Ovary (tissue), 3 donors: Measurements from ENCODE around the gene SEC14L1.

Experiments
- EP300 ChIP-seq: sonication (generic); formaldehyde crosslinking; IDR thresholded peaks from one replicate; pipeline ENCODE4 v1.6.1; 2017; ENCODE audit warnings: antibody characterized with exemption
- POLR2A ChIP-seq: fragments of 450-650 bp; IDR thresholded peaks from one replicate; pipeline ENCODE4 v1.6.1; 2017; ENCODE audit warnings: antibody characterized with exemption, mild to moderate bottlenecking, moderate library complexity
- TF ChIP-seq, protein P1 (sequence below), 3 donors: fragments of 450-650 bp in 2 of 3; fragments of 200-600 bp in 1 of 3; IDR thresholded peaks; one replicate each; pipeline versions ENCODE4 v1.5.1 to v1.8.0; 2016 to 2022; ENCODE audit warnings: antibody characterized with exemption in 3 of 3, mild to moderate bottlenecking in 1 of 3
- donor health status: DM: no; HTN: no; CAD: no.

DNA sequence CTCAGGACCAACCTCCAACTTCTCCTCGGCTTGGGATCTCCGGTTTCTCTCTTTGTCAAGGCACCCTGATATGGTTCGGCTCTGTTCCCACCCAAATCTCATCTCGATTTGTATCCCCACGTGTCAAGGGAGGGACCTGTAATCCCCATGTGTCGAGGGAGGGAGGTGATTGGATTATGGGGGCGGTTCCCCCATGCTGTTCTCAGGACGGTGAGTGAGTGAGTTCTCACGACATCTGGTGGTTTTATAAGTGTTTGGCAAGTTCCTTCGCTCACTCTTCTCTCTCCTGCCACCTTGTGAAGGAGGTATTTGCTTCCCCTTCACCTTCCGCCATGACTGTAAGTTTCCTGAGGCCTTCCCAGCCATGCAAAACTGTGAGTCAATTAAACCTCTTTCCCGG lies 117.9 kb downstream of the SEC14L1 start:
- TF ChIP-seq POLR2A = no peak
- TF ChIP-seq, protein P1, sequence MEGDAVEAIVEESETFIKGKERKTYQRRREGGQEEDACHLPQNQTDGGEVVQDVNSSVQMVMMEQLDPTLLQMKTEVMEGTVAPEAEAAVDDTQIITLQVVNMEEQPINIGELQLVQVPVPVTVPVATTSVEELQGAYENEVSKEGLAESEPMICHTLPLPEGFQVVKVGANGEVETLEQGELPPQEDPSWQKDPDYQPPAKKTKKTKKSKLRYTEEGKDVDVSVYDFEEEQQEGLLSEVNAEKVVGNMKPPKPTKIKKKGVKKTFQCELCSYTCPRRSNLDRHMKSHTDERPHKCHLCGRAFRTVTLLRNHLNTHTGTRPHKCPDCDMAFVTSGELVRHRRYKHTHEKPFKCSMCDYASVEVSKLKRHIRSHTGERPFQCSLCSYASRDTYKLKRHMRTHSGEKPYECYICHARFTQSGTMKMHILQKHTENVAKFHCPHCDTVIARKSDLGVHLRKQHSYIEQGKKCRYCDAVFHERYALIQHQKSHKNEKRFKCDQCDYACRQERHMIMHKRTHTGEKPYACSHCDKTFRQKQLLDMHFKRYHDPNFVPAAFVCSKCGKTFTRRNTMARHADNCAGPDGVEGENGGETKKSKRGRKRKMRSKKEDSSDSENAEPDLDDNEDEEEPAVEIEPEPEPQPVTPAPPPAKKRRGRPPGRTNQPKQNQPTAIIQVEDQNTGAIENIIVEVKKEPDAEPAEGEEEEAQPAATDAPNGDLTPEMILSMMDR (IDR thresholded peaks at IDR 0.05) = no peak
- TF ChIP-seq EP300 = no peak
